Neural progenitor cell (in vitro differentiated cells): ENCODE results near the gene C12orf42.

ENCODE experiments used
- EZH2phosphoT487 ChIP-seq: fragments of 200-600 bp; sonication (generic); IDR thresholded peaks from 2 replicates; pipeline ENCODE4 v1.6.1; 2017; ENCODE audit warnings: antibody characterized with exemption
- TF ChIP-seq, protein P1 (sequence below): fragments of 200-600 bp; sonication (generic); IDR thresholded peaks from 2 replicates; pipeline ENCODE4 v1.5.1; 2017; ENCODE audit warnings: antibody characterized with exemption, mild to moderate bottlenecking

DNA sequence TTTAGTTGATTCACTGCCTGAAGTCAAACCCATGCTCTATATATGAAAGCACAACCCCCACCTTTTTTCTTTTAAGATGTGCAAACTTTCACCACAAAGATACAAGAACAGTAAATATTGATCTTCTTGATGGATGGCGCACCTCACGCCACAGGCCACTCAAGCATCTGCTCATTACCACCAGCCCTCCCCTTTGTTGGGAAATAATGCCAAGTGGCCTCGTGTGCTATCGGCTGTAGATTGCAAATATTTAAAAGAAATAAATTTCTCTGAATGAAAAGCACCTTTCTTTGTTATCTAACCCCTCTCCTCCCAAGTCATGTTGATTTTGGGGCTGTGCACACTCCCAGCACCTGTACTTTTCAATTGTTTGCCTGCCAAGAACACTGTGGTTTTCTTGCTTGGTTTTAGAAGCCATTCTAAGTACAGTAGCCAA, 122.7 kb downstream of the C12orf42 start:
- TF ChIP-seq EZH2phosphoT487: no peak
- TF ChIP-seq, protein P1, sequence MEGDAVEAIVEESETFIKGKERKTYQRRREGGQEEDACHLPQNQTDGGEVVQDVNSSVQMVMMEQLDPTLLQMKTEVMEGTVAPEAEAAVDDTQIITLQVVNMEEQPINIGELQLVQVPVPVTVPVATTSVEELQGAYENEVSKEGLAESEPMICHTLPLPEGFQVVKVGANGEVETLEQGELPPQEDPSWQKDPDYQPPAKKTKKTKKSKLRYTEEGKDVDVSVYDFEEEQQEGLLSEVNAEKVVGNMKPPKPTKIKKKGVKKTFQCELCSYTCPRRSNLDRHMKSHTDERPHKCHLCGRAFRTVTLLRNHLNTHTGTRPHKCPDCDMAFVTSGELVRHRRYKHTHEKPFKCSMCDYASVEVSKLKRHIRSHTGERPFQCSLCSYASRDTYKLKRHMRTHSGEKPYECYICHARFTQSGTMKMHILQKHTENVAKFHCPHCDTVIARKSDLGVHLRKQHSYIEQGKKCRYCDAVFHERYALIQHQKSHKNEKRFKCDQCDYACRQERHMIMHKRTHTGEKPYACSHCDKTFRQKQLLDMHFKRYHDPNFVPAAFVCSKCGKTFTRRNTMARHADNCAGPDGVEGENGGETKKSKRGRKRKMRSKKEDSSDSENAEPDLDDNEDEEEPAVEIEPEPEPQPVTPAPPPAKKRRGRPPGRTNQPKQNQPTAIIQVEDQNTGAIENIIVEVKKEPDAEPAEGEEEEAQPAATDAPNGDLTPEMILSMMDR: no peak
